Liver (tissue), 9 donors: ENCODE results near the gene KCP. TPM values are rescaled to one million over a fixed set of nuclear protein-coding genes. Genes with fewer than 3 reads are reported as not detected.

ENCODE experiments used
- DNase-seq: peaks from one replicate; pipeline ENCODE4 v3.0.0-alpha.2; 2017; ENCODE audit warnings: low spot score
- H3K27ac ChIP-seq, 2 donors: one replicate each; pipeline ENCODE4 v1.7.0; 2013; ENCODE audit warnings: inconsistent platforms in 2 of 2, low read length in 2 of 2, control low read depth in 1 of 2, low read depth in 1 of 2, mild to moderate bottlenecking in 1 of 2
- H3K27me3 ChIP-seq, 4 donors: one replicate each; pipeline versions ENCODE4 v1.6.1 to v1.7.0; 2013; ENCODE audit warnings: low read length in 3 of 4, inconsistent platforms in 1 of 4, mild to moderate bottlenecking in 1 of 4, moderate library complexity in 1 of 4; ENCODE audit not compliant: control insufficient read depth in 4 of 4, insufficient read depth in 4 of 4
- H3K36me3 ChIP-seq, 4 donors: one replicate each; pipeline versions ENCODE4 v1.6.1 to v1.7.0; 2013; ENCODE audit warnings: low read length in 3 of 4, mild to moderate bottlenecking in 3 of 4, low read depth in 1 of 4, moderate library complexity in 1 of 4; ENCODE audit not compliant: control insufficient read depth in 4 of 4, insufficient read depth in 3 of 4
- H3K4me1 ChIP-seq, 4 donors: one replicate each; pipeline versions ENCODE4 v1.6.1 to v1.7.0; 2013; ENCODE audit warnings: low read length in 3 of 4, mild to moderate bottlenecking in 3 of 4, moderate library complexity in 1 of 4; ENCODE audit not compliant: control insufficient read depth in 4 of 4, insufficient read depth in 4 of 4
- H3K4me3 ChIP-seq, 3 donors: one replicate each; pipeline versions ENCODE4 v1.6.1 to v1.7.0; 2013; ENCODE audit warnings: low read length in 3 of 3, control low read depth in 1 of 3, low read depth in 1 of 3, mild to moderate bottlenecking in 1 of 3
- H3K9ac ChIP-seq, 2 donors: one replicate each; pipeline ENCODE4 v1.7.0; 2013; ENCODE audit warnings: low read length in 2 of 2, mild to moderate bottlenecking in 2 of 2, moderate library complexity in 2 of 2, control low read depth in 1 of 2, low read depth in 1 of 2
- H3K9me3 ChIP-seq, 4 donors: one replicate each; pipeline versions ENCODE4 v1.6.1 to v1.7.0; 2013; ENCODE audit warnings: low read length in 3 of 4; ENCODE audit not compliant: control insufficient read depth in 4 of 4
- EGR1 ChIP-seq, 2 donors: IDR thresholded peaks; 2 replicates each; pipeline ENCODE4 v1.6.1; 2016 to 2018; ENCODE audit warnings: antibody characterized with exemption in 2 of 2, low read depth in 2 of 2
- GABPA ChIP-seq, 2 donors: IDR thresholded peaks in 1 of 2; conservative IDR thresholded peaks in 1 of 2; 2 replicates each; pipeline ENCODE4 v1.6.1; 2016; ENCODE audit warnings: antibody characterized with exemption in 2 of 2, mild to moderate bottlenecking in 1 of 2, moderate library complexity in 1 of 2
- HNF4A ChIP-seq, 2 donors: conservative IDR thresholded peaks; 2 replicates each; pipeline ENCODE4 v1.6.1; 2016; ENCODE audit warnings: antibody characterized with exemption in 2 of 2, mild to moderate bottlenecking in 2 of 2
- HNF4G ChIP-seq: IDR thresholded peaks from 2 replicates; pipeline ENCODE4 v1.6.1; 2016; ENCODE audit warnings: antibody characterized with exemption
- JUND ChIP-seq, 2 donors: IDR thresholded peaks; 2 replicates each; pipeline ENCODE4 v1.6.1; 2016; ENCODE audit warnings: antibody characterized with exemption in 2 of 2
- RXRA ChIP-seq, 2 donors: IDR thresholded peaks; 2 replicates each; pipeline ENCODE4 v1.6.1; 2017 to 2018; ENCODE audit warnings: antibody characterized with exemption in 2 of 2, mild to moderate bottlenecking in 1 of 2
- SP1 ChIP-seq: IDR thresholded peaks from 2 replicates; pipeline ENCODE4 v1.6.1; 2018; ENCODE audit warnings: antibody characterized with exemption, mild to moderate bottlenecking
- WGBS: extraction: QIAGEN DNeasy Blood & Tissue Kit; methylation state at CpG from one replicate; pipeline ENCODE4 v1.1.7; 2013; 5-methylcytosine and 5-hydroxymethylcytosine counted together
- polyA plus RNA-seq, 2 donors: library from polyadenylated mRNA; stranded (reverse) in 1 of 2; unstranded in 1 of 2; fragments of 200-250 nt in 1 of 2; fragments of >200 nt in 1 of 2; fragmentation: Nextera tagmentation in 1 of 2; extraction: Ambion mirVana in 1 of 2; gene quantifications; one replicate each; pipeline versions ENCODE4 v1.2.1 to v1.2.3, GENCODE V29; 2013 to 2015
- total RNA-seq, 2 donors: library from RNA; depleted of rRNA; stranded (reverse); fragments of >200 nt; gene quantifications; one replicate each; pipeline ENCODE4 v1.2.3, GENCODE V29; 2014
- TF ChIP-seq, protein P1 (sequence below): IDR thresholded peaks from 2 replicates; pipeline ENCODE4 v1.6.1; 2016; ENCODE audit warnings: antibody characterized with exemption
- TF ChIP-seq, protein P2 (sequence below): IDR thresholded peaks from 2 replicates; pipeline ENCODE4 v1.6.1; 2016; ENCODE audit warnings: antibody characterized with exemption
- TF ChIP-seq, protein P3 (sequence below): IDR thresholded peaks from 2 replicates; pipeline ENCODE4 v1.6.1; 2016; ENCODE audit warnings: antibody characterized with exemption, mild to moderate bottlenecking
- TF ChIP-seq, protein P4 (sequence below): fragments of 150-350 bp; IDR thresholded peaks from 2 replicates; pipeline ENCODE4 v1.5.1; 2017; ENCODE audit warnings: improper control_type of control experiment, low read depth, low read length; ENCODE audit not compliant: missing input control
- donor health status: healthy.
- donor health status: healthy.
- donor health status: healthy.
- donor health status: healthy.
- donor health status: healthy.

Gene KCP
- total and polyA plus RNA-seq, 4 donors, result 0.02 to 0.08 (median 0.05) TPM; not detected in 1

DNA sequence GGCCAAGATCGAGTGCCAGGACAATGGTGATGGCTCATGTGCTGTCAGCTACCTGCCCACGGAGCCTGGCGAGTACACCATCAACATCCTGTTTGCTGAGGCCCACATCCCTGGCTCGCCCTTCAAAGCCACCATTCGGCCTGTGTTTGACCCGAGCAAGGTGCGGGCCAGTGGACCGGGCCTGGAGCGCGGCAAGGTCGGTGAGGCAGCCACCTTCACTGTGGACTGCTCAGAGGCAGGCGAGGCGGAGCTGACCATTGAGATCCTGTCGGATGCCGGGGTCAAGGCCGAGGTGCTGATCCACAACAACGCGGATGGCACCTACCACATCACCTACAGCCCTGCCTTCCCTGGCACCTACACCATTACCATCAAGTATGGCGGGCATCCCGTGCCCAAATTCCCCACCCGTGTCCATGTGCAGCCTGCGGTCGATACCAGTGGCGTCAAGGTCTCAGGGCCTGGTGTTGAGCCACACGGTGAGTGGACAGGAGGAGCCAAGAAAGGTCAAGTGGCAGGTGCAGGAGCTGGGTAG is 65.7 kb downstream of the KCP start:
- no peak for DNase-seq
- H3K27ac ChIP-seq, result no peak overlapping the region

DNA sequence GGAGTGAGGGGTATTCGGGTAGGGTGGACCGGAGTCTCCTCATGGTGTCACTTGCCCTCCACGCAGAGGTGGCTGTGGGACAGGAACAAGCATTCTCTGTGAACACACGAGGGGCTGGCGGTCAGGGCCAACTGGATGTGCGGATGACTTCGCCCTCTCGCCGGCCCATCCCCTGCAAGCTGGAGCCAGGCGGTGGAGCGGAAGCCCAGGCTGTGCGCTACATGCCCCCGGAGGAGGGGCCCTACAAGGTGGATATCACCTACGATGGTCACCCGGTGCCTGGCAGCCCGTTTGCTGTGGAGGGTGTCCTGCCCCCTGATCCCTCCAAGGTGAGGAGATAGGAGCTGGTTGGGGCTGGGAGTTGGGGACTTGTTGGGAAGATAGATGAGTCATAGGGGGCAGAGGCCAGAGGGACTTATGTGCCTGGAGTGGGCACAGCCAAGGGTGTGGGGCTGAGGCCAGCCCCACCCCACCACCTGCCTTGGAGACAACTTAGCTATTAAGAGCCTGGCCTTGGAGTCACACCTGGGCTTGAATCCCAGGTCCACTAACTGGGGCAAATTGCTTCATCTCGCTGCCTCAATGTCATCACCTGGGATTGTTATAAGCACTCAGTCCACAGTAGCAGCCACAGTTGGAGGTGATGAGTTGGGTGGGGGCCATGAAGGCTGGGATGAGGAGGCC is 66.4 kb downstream of the KCP start:
- Histone ChIP-seq H3K27me3 (no peaks in the 10 kb centered on the region), H3K27ac (no peak overlapping the region), H3K4me1 (no peaks in the 10 kb centered on the region), H3K9ac (no peak overlapping the region), H3K4me3 (no peak overlapping the region), H3K9me3 (no peaks in the 10 kb centered on the region), H3K36me3 (no peaks in the 10 kb centered on the region)
- 92% methylated on average over 17 of the region's 17 CpGs for WGBS
- TF ChIP-seq HNF4A (conservative IDR thresholded peaks at IDR 0.05) (no peak), JUND (IDR thresholded peaks at IDR 0.05) (no peak)
- TF ChIP-seq, protein P1, sequence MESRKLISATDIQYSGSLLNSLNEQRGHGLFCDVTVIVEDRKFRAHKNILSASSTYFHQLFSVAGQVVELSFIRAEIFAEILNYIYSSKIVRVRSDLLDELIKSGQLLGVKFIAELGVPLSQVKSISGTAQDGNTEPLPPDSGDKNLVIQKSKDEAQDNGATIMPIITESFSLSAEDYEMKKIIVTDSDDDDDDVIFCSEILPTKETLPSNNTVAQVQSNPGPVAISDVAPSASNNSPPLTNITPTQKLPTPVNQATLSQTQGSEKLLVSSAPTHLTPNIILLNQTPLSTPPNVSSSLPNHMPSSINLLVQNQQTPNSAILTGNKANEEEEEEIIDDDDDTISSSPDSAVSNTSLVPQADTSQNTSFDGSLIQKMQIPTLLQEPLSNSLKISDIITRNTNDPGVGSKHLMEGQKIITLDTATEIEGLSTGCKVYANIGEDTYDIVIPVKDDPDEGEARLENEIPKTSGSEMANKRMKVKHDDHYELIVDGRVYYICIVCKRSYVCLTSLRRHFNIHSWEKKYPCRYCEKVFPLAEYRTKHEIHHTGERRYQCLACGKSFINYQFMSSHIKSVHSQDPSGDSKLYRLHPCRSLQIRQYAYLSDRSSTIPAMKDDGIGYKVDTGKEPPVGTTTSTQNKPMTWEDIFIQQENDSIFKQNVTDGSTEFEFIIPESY, result no peak
- DNase-seq, result no peak

More for the DNA sequence above, 65.7 kb downstream of the KCP start:
- H3K9ac ChIP-seq, result no peak overlapping the region
- H3K4me3 ChIP-seq, result no peak overlapping the region
- H3K27me3 ChIP-seq, result no peaks in the 10 kb centered on the region
- no peaks in the 10 kb centered on the region for H3K9me3 ChIP-seq
- H3K4me1 ChIP-seq, result no peaks in the 10 kb centered on the region
- no peaks in the 10 kb centered on the region for H3K36me3 ChIP-seq
- TF ChIP-seq, protein P2, sequence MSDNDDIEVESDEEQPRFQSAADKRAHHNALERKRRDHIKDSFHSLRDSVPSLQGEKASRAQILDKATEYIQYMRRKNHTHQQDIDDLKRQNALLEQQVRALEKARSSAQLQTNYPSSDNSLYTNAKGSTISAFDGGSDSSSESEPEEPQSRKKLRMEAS, result no peak
- no peak for TF ChIP-seq SP1
- TF ChIP-seq RXRA (IDR thresholded peaks at IDR 0.05), result no peak
- no peak for TF ChIP-seq EGR1 (IDR thresholded peaks at IDR 0.05; ENCODE audit: low read depth in 2 of 2)
- TF ChIP-seq, protein P3, sequence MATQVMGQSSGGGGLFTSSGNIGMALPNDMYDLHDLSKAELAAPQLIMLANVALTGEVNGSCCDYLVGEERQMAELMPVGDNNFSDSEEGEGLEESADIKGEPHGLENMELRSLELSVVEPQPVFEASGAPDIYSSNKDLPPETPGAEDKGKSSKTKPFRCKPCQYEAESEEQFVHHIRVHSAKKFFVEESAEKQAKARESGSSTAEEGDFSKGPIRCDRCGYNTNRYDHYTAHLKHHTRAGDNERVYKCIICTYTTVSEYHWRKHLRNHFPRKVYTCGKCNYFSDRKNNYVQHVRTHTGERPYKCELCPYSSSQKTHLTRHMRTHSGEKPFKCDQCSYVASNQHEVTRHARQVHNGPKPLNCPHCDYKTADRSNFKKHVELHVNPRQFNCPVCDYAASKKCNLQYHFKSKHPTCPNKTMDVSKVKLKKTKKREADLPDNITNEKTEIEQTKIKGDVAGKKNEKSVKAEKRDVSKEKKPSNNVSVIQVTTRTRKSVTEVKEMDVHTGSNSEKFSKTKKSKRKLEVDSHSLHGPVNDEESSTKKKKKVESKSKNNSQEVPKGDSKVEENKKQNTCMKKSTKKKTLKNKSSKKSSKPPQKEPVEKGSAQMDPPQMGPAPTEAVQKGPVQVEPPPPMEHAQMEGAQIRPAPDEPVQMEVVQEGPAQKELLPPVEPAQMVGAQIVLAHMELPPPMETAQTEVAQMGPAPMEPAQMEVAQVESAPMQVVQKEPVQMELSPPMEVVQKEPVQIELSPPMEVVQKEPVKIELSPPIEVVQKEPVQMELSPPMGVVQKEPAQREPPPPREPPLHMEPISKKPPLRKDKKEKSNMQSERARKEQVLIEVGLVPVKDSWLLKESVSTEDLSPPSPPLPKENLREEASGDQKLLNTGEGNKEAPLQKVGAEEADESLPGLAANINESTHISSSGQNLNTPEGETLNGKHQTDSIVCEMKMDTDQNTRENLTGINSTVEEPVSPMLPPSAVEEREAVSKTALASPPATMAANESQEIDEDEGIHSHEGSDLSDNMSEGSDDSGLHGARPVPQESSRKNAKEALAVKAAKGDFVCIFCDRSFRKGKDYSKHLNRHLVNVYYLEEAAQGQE, result no peak
- no peak for TF ChIP-seq GABPA (IDR thresholded peaks at IDR 0.05 in 1 of 2, conservative IDR thresholded peaks at IDR 0.05 in 1 of 2)
- TF ChIP-seq, protein P4, sequence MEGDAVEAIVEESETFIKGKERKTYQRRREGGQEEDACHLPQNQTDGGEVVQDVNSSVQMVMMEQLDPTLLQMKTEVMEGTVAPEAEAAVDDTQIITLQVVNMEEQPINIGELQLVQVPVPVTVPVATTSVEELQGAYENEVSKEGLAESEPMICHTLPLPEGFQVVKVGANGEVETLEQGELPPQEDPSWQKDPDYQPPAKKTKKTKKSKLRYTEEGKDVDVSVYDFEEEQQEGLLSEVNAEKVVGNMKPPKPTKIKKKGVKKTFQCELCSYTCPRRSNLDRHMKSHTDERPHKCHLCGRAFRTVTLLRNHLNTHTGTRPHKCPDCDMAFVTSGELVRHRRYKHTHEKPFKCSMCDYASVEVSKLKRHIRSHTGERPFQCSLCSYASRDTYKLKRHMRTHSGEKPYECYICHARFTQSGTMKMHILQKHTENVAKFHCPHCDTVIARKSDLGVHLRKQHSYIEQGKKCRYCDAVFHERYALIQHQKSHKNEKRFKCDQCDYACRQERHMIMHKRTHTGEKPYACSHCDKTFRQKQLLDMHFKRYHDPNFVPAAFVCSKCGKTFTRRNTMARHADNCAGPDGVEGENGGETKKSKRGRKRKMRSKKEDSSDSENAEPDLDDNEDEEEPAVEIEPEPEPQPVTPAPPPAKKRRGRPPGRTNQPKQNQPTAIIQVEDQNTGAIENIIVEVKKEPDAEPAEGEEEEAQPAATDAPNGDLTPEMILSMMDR, result no peak
- TF ChIP-seq JUND (IDR thresholded peaks at IDR 0.05), result no peak
- no peak for TF ChIP-seq HNF4G
- WGBS, result 94% methylated on average over 25 of the region's 25 CpGs
